HT1080 (cell line): ENCODE results near the gene C4B. TPM values are rescaled to one million over a fixed set of nuclear protein-coding genes. Genes with fewer than 3 reads are reported as not detected.
A peak's percentile ranks its signal among the peaks of the same experiment; 100 is the strongest.
"Not testable (repeated sequence)": the region's sequence is repeated elsewhere in the genome, so short reads cannot be mapped to it uniquely, and the experiment has no call there.

Source experiments
- DNase-seq: peaks from one replicate; pipeline ENCODE4 v3.0.0-alpha.2; 2015; ENCODE audit warnings: low read depth
- total RNA-seq: library from RNA; depleted of rRNA; stranded (reverse); fragments of >200 nt; shearing (Covaris generic); gene quantifications from 2 replicates; pipeline ENCODE4 v1.2.3, GENCODE V29; 2014

C4B gene
- total RNA-seq, 1 experiment from 2014 or later, result 0.27 TPM

DNA sequence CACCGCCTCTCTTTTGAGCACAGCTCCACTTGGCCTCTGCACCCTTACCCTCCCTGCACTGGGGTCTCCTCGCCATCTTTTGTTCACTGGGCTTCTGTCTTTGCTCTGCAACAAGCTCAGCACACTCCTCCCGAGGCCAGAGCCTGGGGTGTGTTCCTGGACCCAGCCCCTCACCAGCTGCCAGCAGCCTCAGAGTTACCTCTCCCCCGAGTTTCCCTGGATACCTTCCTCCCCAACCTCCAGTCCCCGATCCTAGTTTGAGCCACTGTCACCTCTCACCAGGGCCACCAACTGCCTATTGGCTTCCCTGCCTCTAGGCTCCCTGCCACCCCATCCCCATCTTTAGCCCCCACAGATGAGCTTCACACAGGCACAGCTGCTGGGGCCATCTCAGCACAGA is 36.0 kb downstream of the C4B start:
- no peak for DNase-seq

DNA sequence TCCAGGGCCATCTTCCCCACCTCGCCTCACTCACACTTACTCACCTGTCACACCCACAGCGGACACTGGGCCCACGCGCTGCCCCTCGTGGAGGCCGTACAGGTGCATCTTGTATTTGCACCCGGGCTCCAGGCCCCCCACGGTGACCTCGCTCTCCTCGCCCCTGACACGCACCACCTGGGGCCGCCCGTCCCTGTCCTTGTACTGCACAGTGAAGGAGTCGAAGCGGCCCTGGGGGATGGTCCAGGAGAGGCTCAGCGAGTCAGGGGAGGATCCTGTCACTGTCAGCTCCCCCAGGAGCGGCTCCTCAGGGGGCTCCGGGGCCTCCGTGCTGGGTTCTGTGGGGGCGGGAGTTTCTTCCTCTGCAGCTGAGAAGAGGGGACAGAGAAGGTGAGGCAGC is 38.0 kb downstream of the C4B start:
- DNase-seq, result not testable (repeated sequence)

DNA sequence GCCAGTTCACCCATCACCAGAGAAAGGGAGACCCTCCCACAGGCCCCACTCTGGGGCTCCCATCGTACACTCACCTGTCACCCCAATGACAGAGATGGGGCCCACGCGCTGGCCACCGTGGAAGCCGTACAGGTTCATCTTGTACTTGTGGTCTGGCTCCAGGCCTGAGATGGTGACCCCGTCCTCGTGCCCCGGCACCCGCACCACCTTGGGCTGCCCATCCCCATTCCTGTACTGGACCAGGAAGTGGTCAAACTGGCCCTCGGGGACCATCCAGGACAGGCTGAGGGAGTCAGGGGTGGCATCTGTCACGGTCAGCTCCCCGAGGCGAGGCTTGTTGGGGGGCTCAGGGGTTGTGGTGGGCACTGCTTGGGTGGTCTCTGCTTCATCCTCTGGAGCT is 38.7 kb downstream of the C4B start:
- not testable (repeated sequence) for DNase-seq

DNA sequence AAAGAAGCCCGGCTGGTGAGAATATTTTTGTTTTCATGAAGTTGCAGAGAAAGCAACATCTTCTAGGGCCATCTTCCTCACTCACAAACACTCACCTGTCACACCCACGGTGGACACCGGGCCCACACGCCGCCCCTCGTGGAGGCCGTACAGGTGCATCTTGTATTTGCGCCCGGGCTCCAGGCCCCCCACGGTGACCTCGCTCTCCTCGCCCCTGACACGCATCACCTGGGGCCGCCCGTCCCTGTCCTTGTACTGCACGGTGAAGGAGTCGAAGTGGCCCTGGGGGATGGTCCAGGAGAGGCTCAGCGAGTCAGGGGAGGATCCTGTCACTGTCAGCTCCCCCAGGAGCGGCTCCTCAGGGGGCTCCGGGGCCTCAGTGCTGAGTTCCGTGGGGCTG is 41.2 kb downstream of the C4B start:
- not testable (repeated sequence) for DNase-seq

DNA sequence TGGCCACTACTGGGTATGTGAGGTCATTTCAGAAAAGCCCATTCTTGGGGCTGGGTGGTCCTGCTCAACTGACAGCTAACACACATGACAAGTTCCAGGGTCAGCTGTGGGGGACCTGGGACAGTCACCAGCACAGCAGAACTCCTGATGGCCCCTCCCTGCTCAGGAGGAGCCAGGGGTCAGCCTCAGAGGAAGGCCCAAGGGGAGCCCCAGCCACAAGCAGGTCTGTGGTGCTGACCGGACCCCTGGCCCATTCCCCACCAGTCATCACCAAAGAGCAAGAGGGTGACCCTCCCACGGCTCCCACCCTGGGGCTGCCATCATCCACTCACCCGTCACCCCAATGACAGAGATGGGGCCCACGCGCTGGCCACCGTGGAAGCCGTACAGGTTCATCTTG is 41.7 kb downstream of the C4B start:
- no peak for DNase-seq

DNA sequence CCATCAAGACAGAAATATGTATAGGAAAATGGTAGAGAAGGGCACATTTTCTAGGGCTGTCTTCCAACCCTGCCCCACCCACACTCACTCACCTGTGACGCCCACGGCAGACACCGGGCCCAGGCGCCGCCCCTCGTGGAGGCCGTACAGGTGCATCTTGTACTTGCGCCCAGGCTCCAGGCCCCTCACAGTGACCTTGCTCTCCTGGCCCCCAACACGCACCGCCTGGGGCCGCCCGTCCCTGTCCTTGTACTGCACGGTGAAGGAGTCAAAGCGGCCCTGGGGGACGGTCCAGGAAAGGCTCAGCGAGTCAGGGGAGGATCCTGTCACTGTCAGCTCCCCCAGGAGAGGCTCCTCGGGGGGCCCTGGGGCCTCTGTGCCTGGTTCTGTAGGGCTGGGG is 43.4 kb downstream of the C4B start:
- no peak for DNase-seq

DNA sequence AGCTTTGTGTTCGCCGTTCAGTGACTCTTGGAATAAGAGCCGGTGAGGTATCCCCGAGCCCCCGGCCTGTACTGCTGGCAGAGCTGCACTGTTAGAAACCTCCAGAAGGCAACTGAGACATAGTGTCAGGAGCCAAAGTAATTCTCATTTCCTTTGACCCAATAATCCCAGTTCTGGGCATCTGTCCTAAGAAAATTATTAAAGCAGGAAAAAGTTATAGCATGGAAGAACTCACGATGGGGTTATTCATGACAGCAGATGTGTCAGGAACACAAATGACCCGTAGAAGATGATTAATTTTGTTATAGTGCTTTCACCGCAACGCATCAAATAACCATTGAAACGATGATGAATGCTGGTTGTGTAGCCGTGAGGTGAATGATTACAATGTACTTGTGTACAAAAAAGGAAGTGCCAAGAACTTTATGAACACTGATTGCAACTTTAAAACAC is 43.9 kb downstream of the C4B start:
- DNase-seq, result no peak

DNA sequence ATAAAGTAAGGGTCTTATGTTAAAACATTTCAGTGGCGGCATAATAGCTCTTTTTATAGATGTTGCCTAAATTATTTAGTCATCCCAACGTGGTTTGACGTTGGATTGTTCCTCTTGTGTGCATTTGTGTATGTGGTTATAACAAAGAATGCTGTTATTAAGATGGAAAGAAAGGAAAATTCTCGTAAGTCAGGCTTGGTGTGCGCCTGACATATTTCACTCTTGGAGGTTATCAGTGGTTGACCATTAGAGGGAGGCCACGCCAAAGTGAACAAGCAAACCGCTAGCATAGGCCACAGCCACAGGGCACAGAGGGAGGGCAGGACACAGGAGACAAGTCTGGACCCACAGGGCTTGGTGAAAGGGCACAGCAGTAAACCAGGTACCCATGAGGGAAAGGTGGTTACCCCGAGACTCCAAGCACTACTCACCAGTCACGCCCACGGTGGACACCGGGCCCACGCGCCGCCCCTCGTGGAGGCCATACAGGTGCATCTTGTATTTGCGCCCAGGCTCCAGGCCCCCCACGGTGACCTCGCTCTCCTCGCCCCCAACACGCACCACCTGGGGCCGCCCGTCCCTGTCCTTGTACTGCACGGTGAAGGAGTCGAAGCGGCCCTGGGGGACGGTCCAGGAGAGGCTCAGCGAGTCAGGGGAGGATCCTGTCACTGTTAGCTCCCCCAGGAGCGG is 46.5 kb downstream of the C4B start:
- DNase-seq, result no peak

DNA sequence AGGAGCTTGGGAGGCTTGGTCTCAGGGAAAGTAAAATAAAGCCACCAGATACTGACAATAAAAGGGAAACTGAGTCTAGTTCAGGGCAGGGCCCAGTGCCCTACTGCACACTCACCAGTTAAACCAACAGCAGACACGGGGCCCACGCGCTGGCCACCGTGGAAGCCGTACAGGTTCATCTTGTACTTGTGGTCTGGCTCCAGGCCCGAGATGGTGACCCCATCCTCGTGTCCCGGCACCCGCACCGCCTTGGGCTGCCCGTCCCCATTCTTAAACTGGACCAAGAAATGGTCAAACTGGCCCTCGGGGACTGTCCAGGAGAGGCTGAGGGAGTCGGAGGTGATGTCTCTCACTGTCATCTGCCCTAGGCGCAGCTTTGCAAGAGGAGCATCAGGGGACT is 50.1 kb downstream of the C4B start:
- DNase-seq, result no peak

DNA sequence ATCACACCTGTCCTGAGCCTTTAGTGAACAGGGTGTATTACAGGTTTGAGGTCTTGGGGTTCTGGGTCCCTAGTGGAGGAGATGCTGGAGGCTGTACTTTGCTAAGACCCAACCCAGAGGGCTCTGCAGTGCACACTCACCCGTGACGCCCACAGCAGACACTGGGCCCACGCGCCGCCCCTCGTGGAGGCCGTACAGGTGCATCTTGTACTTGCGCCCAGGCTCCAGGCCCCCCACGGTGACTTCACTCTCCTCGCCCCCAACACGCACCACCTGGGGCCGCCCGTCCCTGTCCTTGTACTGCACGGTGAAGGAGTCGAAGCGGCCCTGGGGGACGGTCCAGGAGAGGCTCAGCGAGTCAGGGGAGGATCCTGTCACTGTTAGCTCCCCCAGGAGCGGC is 52.9 kb downstream of the C4B start:
- not testable (repeated sequence) for DNase-seq

DNA sequence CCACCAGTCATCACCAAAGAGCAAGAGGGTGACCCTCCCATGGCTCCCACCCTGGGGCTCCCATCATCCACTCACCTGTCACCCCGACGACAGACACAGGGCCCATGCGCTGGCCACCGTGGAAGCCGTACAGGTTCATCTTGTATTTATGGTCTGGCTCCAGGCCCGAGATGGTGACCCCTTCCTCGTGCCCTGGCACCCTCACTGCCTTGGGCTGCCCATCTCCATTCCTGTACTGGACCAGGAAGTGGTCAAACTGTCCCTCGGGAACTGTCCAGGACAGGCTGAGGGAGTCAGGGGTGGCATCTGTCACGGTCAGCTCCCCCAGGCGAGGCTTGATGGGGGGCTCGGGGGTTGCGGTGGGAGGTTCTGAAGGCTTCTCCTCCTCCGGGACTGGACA is 53.7 kb downstream of the C4B start:
- not testable (repeated sequence) for DNase-seq

DNA sequence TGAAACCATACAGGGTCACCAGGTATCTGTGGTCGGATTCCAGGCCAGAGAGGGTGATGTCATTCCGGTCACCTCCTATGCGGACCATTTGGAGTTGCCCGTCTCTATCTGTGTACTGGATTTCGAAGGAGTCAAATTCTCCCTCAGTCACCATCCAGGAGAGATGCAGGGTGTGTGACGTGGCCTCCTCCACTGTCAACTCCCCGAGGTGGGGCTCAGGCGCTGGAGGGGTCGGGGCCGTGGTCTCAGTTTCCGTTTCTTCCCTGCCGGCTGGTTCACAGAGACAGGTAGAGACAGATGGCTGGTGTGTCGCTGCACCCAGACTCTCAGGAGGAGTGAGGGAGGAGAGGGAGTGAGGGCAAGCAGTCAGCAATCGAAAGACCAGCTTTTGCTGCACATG is 54.3 kb downstream of the C4B start:
- DNase-seq, result no peak

DNA sequence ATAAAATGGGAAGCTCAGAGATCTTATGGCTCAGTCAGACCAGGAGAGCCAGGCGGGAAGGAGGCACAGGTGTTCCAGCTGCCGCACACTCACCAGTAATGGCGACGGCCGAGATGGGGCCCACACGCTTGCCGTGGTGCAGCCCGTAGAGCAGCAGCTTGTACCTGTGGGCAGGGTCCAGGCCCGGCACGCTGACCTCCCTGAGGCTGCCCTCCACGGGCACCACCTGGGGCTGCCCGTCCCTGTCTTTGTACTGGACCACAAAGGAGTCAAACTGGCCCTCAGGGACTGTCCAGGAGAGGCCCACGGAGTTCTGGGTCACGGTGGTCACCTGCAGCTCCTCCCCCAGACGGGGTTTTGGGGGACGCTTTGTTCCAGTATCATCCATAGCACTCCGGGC is 54.9 kb downstream of the C4B start:
- no peak for DNase-seq

DNA sequence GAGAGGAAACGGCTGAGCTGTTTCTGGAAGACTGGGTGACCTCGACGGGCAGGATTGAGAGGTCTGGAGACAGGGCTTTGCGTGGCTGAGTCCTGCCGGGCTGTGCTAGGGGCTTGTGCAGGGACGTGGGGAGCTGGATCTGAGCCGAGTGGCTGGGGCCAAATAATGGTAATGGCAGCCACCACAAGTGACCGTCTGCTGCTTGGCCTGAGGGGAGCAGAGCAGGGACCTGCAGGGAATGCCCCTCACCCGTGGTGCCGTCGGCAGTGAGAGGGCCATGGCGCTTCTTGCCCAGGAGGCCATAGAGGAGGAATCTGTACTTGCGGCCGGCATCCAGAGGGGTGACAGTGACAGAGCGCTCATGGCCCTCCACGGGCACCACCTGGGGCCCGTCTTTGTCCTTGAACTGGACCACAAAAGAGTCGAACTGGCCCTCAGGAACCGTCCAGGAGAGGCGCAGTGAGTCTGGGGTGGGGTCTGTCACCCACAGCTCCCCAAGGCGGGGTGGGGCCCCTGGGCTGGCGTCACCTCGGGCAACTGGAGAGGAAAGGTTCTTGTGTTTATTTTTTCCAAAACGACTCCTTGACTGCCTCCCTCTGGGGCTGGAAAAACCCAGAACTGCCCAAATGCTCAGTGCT is 55.4 kb downstream of the C4B start:
- no peak for DNase-seq

DNA sequence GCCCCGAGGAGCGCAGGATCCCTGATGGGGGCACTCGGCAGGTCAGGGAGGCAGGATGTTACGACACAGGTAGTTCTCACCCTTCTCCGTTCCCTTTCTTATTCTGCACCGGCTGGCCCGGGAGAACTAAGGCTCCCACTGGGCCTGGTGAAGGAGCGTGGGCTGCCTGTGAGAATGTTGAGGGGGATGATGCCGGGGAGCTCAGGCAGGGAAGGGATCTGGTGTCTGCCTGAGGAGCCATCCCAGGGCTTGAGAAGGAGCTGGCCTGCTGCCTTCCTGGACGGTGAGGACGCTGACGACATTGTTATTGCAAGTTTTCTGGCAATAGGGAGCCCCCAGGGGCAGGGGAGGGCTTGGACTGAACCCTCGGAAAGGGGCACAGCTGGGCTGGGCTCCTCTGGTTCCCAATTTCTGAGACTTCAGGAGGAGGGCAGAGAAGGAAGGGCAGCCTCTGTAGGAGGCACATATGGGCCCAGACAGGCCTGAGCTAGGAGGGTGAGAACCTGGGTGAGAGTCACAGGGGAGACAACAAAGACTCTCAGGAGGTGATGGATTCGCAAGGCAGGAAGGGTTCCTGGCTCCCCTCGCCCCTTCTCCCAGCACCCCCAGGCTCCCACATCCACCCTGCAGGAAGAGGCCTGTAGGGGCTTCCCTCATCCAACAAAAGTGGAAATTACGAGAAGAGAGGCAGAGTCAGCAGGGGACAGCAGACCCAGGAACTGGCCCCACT is 56.4 kb downstream of the C4B start:
- DNase-seq, result no peak

DNA sequence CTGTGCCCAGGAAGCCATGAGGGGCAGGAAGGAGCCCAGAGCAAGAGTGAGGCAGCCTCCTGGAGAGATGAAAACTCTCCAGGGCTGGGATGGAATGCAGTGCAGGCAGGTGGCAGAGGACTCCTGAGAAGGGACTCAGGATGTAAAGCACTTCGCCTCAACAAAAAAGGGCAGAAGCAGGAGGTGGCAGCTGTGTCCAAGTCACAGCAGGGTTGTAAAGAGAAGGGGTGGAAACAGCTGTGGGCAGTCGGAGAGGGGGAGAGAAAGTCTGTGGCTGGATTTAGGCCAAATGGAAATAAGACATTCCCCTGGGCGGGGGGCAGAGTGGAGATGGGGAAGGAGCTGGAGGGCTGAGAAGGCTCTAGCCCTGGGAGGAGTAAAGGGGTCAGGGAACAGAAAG is 58.5 kb downstream of the C4B start:
- no peak for DNase-seq

DNA sequence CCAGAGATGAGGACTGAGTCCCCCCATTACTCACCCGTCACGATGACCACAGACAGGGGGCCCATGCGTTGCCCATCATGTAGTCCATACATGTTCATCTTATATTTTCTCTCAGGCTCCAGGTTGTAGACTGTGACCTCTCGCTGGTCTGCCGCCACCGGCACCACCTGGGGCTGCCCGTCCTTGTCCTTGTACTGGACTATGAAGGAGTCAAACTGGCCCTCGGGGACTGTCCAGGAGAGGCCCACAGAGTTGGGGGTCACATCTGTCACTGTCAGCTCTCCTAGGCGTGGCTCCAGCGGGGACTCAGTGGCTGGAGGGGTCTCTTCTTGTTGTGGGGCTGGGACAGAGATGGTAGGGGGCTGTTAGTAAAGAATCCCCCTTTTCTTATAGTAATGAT is 59.0 kb downstream of the C4B start:
- no peak for DNase-seq

DNA sequence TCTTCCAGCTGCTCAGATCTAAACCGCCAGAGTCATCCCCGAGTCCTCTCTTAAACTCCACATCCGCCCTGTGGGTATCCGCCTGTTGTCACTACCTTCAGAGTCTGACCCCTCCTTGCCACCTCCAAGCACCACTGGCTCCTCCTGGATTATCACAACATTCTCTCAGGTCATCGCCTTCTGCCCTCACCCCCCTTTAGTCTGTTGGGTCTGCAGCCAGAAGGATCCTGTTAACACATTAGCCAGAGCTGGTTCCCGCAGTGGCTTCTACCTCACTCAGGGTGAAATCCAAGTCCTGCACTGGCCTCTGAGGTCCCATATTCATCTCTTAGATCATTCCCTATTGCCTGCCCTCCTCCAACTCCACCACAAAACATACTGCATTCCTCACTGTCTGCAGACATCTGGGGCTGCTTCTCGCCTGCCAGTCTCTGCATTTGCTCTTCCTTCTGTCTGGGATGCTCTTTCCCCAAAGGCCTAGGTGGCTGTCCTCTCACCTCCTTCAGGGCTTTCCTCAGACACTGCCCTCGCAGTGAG is 60.5 kb downstream of the C4B start:
- no peak for DNase-seq

DNA sequence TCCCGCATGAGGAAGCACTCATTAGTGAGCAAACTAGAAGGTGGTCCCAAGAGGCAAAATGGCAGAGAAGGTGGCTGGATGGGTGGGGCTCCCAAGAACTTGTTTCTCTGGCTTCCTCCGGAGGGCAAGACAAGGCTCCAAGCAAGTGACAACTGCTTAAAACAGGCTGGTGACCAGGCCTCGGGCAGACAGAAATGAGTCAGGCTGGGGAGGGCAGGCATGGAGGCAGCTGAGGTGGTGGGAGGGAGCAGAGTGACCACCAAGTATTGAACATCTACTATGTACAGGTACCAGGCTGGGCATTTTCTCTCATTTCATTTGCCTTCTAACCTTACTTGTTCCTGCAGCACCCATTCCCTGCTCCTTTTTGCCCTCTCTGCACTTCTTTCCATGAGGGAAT is 61.2 kb downstream of the C4B start:
- no peak for DNase-seq

DNA sequence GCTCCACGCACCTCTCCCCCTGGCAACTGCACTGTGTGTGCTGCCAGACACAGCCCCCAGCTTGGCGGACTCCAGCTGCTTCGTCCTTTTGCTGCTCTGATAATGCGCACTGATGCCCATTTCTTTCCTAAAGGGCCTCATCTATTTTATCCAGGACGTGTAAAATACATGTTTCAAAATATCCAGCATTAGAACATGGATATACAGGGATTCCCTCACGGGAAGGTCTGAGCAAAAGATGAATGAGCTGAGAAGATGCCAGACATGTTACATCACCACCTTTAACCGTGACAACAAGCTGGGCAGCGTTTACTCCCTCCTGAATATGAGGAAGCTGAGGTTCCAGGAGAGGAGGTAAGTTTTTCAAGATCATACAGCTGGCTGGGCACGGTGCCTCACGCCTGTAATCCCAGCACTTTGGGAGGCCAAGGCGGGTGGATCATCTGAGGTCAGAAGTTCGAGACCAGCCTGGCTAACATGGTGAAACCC is 61.8 kb downstream of the C4B start:
- peak; percentile 73 for DNase-seq

DNA sequence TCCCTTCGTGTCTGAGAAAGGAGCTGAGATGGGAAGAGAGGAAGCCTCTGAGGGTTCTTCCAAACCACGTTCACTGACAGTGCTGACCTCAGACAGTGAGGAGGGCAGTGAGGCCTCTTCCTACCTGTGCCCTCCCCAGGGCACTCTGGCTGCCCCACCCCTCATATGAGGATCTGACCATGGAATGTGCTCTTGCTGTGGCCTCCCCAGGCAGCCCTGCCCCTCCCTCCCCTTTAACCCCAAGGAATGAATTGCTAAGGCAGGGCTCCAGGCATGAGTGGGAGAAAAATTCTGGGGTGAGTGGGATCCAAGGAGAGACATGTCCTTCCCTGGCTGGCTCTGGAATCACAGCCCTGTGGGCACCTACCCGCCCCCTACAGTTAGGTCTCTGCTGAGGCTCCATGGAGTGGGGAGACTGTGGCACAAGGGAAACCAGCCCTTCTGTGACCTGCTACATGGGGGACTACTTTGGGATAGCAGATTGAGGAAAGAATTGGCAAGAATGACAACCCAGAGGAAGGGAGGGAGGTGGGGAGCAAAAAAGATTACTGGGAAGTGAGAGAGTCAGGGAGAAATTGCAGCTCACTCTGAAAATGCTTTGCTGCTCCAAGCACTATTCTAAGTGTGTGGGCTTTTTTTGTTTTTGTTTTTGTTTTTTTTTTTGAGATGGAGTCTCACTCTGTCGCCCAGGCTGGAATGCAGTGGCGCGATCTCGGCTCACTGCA is 65.1 kb downstream of the C4B start:
- no peak for DNase-seq
